WI38 (cell line): ENCODE data around the gene SSC5D.

ENCODE experiments used
- H3K4me3 ChIP-seq: 2 replicates; pipeline ENCODE4 v1.5.1; 2011; ENCODE audit warnings: low read depth, mild to moderate bottlenecking, control low read depth, low read length
- CTCF ChIP-seq: IDR thresholded peaks from 2 replicates; pipeline ENCODE4 v1.5.1; 2012; ENCODE audit warnings: low read depth, mild to moderate bottlenecking, control low read depth, low read length

Gene SSC5D

GRCh38 chr19:55451163-55451964 is 36.9 kb upstream of the SSC5D start:
- TF ChIP-seq CTCF = no peak
- H3K4me3 ChIP-seq = no peak overlapping the region

GRCh38 chr19:55451965-55452748 is 36.1 kb upstream of the SSC5D start:
- TF ChIP-seq CTCF = no peak
- no peak overlapping the region for H3K4me3 ChIP-seq

GRCh38 chr19:55452749-55453346 is 35.4 kb upstream of the SSC5D start:
- TF ChIP-seq CTCF = no peak
- no peak overlapping the region for H3K4me3 ChIP-seq

- TF ChIP-seq CTCF = no peak
- H3K4me3 ChIP-seq = no peak overlapping the region
These were observed 34.5 kb upstream of the SSC5D start for GRCh38 chr19:55453511-55454260.

GRCh38 chr19:55454787-55455243 is 33.4 kb upstream of the SSC5D start:
- no peak overlapping the region for H3K4me3 ChIP-seq
- TF ChIP-seq CTCF = peak; percentile 80

- H3K4me3 ChIP-seq = no peak overlapping the region
These were observed 32.5 kb upstream of the SSC5D start for GRCh38 chr19:55455576-55456235.

More at GRCh38 chr19:55455576-55456235, 32.5 kb upstream of the SSC5D start:
- TF ChIP-seq CTCF = no peak
